SK-N-DZ (cell line): ENCODE results near the gene MINDY2.
"Not testable (repeated sequence)": the region's sequence is repeated elsewhere in the genome, so short reads cannot be mapped to it uniquely, and the experiment has no call there.

ENCODE experiments used
- DNase-seq: peaks from one replicate; pipeline ENCODE4 v3.0.0-alpha.2; 2015; ENCODE audit warnings: low spot score

MINDY2 gene

DNA sequence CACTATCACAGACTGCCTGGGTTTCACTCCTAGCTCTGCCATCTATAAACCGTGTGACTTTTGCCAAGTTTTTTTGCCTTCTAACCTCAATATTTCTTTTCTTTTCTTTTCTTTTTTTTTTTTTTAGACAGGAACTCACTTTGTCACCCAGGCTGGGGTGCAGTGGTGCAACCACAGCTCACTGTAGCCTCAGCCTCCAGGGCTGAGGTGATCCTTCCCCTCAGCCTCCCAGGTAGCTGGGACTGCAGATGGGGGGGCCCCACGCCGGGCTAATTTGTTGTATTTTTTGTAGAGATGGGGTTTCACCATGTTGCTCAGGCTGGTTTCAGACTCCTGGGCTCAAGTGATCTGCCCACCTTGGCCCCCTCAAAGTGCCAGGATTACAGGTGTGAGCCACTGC, 18.4 kb upstream of the MINDY2 start:
- no peak for DNase-seq

DNA sequence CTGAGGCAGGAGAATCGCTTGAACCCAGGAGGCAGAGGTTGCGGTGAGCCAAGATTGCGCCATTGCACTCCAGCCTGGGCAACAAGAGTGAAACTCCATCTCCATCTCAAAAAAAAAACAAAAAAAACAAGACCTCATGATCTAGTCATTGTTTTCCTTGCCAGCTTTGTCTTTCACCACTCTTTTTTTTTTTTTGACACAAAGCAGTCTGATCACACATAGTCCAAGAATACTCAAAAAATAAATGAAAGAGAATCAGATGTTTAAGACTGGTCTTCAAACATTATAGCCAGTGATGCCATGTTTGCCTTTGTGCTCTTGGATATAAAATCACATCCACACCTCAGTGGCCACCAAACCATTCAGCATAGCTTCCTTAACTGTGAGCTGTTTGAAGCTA, 15.8 kb upstream of the MINDY2 start:
- no peak for DNase-seq

DNA sequence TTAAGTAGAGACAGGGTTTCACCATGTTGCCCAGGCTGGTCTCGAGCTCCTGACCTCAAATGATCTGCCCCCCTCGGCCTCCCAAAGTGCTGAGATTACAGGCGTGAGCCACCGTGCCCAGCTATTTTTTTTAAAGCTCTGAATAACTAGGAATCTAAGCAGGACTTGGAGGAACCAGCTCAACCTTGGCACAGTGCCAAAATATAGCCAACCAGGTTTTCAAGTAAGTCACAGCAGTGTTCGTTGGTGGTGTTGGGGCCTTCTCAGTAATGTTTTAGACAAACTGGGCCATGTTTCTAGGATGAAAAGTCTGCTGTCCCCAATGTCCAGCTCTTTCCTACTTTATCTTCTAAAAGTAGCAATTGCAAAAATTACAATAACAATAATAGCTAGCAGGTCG, 15.1 kb upstream of the MINDY2 start:
- DNase-seq = peak; percentile 22

DNA sequence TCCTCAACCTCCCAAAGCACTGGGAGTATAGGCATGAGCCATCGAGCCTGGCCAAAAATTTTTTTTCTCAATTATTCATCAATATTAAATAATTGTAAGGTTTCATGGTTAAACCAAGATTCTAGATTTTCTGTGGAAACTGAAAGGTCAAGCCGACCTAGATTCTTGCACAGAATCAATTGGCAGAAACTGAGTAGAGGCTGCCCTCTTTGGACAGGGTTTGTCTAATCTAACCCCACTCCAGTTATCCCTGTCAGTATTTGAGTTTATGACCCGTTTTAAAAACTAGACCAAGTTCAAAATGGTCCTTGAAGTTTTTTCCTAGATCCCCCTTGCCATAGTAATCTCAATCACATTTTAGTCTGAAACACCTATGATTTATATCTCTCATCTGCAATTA, 13.0 kb upstream of the MINDY2 start:
- no peak for DNase-seq

DNA sequence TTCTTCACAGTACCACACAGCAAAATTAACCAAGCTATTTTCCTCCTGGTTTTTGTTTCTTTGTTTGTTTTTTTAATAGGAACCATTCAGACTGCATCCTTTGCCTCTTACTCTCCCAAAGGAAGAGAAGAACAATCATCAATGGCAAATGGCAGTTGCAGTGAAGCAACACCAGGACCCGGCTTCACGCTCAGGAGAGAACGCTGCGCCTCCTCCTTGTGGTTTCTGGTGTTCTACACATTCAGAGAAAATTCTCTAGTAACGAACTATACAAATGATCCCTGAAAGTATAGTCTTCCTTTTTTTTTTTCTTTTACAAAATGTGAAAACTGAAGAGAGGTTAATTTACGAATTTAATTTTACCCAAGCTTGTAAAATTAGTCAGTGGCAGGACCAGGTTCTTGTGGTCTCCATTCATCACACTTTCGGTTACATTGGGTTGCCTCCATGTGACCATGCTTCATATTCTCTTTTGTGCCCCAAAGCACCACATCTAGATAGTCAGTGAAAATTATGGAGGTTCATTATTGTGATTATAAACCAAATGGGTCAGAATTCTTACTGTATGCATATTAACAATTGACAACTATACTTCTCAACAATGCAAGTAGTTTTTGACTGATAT, 10.6 kb upstream of the MINDY2 start:
- DNase-seq = no peak

DNA sequence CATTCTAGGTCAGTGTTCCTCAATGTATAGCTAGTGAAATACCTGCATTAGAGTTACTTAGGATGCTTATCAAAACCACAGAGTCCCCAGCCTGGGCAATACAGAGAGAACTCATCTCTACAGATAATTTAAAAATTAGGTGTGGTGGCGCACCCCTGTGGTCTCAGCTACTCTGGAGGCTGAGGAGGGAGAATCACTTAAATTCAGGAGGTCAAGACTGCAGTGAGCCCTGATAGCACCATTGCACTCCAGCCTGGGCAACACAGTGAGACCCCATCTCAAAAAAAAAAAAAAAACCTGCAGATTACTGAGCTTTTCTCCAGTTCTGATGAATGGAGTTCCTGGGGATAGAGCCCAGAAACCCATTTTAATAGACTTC, 10.1 kb upstream of the MINDY2 start:
- DNase-seq = no peak

DNA sequence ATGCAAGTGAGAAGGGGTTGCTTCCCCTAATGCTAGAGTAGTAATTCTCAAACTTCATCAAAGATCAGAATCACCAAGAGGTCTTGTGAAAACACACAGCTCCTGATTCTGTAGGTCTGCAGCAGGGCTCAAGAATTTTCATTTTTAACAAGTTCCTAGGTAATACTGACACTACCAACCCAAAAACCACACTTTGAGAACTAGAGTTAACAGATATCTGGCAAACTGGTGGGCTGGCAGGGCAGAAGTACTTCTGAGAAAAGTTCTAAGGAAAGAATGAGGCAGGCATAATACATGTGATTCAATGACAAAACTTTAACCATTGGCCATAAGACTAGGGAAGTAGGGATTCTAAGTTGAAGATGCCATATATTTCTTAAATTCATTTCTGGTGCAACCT, 8.8 kb upstream of the MINDY2 start:
- no peak for DNase-seq

DNA sequence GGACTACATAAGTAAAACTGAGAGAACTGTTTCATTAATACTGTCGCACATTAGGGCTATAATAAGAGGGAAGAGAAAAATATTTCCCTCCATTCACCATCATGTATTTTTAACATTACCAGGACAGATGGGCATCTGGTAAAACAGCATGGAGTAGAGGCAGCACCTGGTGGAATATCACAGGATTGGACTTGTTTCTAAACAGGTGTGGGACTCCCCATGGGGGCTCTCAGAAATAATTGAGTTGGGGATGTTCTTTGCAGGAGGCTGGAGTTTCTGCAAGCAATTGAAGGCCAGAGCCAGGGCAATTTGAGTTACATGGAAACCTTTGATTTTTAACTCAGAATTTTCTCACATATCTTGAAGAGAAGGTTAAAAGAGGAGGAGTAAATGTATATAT, 8.4 kb upstream of the MINDY2 start:
- no peak for DNase-seq

DNA sequence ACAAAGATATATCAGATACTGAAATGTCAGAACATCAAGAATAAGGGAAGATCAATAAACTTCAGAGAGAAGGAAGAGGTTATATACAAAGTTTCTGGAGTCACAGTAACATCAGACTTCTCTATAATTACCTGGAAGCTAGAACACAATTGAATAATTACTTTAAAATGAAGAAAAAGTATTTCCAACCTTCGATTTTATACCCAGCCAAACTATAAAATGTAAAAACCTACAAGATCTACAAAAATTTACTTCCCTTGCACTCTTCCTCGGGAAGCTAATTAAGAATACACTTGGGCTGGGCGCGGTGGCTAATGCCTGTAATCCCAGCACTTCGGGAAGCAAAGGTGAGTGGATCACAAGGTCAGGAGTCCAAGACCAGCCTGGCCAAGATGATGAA, 6.6 kb upstream of the MINDY2 start:
- DNase-seq = no peak

DNA sequence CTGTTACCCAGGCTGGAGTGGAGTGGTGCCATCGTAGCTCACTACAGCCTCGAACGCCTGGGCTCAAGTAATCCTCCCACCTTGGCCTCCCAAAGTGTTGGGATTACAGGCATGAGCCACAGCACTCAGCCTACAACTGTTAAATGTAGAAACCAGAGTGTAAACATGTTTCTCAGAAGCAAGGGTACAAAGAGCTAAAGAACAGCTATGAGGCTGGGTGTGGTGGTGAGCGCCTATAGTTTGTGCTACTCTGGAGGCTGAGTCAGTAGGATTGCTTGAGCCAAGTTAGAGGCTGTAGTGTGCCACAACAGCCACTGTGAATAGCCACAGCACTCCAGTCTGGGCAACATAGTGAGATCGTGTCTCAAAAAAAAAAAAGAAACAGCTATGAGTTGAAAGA, 4.8 kb upstream of the MINDY2 start:
- no peak for DNase-seq

DNA sequence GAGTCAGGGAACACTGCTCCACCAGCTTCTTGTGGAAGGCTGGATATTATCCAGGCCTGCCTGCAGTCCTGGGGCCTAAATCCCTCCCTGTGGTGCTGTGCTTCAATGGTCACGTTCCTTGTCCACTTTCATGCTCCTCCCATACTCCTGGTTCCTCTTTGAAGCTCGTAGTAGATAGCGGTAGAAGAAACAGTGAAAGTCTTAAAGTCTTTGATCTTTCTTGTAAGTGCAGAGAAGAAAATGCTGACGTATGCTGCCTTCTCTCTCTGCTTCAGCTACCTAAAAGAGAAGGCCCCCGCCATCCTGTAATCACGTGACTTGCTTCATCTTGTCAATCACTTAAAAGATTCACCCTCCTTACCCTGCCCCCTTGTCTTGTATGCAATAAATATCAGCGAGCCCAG, 2.5 kb upstream of the MINDY2 start:
- not testable (repeated sequence) for DNase-seq

DNA sequence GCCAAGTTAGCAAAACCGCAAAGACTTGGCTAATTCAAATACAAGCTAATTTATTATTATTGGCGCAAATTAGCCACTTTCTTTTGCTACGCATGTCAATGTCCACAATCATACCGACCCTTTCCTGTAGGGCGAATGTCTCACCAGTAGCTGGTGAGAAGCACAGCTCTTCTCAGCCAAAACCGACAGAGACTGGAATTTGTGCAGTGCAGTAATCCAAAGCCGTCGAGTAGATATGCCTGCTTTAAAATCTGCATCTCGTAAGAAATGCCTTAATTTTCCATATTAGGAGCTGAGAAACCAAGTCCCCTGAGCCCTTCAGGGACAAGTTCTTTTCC, 614 bp upstream of the MINDY2 start:
- no peak for DNase-seq

DNA sequence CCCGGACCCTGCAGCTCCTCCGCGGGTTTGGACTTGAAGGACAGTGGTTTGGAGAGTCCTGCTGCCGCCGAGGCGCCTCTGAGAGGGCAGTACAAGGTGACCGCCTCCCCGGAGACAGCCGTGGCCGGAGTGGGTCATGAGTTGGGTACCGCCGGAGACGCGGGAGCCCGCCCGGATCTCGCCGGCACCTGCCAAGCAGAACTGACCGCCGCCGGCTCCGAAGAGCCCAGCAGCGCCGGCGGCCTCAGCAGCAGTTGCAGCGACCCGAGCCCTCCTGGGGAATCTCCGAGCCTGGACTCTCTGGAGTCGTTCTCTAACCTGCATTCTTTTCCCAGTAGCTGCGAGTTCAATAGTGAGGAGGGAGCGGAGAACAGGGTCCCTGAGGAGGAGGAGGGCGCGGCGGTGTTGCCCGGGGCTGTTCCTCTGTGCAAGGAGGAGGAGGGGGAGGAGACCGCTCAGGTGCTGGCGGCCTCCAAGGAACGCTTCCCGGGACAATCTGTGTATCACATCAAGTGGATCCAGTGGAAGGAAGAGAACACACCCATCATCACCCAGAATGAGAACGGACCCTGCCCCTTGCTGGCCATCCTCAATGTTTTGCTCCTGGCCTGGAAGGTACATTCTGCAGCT, 634 bp downstream of the MINDY2 start:
- DNase-seq = peak; percentile 53

DNA sequence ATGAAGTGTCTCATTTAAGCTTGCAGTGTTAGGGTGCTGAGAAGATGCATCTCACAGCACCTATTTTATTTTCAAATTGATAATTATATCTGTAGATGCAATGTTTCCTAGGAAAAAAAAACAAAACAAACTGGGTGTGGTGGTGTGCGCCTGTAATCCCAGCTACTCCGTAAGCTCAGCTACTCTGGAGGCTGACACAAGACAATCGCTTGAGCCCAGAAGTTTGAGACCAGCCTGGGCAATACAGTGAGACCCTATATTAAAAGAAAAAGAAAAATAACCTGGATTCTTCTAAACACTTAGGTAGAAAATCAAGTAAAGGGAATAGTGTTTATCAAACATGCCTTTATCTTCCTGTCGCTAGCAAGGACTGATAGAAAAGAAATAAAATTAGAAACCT, 1.9 kb downstream of the MINDY2 start:
- no peak for DNase-seq

DNA sequence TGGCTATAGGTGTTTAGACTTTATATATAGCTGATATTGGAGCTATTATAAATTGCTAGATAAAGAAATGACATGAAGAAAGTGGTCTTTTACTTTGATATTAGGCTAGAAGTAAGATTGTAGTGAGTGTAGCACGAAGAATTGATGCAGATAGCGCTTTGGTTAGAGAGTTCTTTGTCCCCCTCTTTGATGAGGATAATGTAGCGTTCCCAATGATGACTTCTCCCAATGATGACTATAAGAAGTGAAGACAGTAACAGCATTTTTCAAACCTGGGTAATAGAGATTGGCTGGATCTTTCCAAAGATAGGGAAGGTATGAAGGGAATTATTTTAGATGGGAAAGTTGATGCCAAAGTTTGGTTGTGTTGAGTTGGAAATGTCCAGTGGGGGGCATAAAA, 4.3 kb downstream of the MINDY2 start:
- DNase-seq = no peak

DNA sequence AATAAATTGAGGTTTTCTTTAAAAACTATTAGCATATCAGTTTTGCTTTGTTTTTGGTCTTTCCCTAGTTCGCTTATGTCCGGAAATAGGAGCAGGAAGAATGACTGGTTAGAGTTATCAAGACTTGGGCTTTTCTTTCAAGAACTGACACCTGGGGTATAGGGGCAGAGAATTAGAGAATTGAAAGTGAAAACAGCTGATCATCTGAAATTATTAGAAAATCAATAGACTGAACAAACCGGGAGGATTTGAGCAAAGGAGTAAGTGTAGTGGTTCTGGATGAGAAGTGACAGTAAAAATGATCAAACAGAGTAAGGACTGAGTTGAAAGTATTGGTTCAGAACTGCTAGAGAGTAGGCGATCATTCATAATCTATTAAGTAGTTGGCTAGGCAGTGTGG, 6.0 kb downstream of the MINDY2 start:
- no peak for DNase-seq

DNA sequence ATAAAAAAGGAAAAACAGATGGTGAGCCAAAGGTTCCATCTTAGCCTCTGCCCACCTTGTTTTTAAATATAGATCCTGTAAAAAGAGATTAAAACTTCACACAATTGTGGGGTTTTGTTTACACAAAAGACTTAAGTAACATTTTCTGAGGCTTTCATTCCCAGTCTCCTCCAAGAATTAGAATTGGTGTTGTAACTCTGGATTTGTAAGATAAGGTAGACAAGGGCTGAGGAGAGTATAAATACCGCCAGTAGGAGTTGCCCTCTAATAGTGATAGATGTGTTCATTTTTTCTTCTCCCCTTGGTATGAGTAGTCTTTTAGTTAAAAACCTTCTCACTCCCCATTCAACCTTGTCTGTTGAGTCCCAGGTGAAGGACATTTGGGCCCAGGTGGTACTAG, 8.5 kb downstream of the MINDY2 start:
- no peak for DNase-seq

DNA sequence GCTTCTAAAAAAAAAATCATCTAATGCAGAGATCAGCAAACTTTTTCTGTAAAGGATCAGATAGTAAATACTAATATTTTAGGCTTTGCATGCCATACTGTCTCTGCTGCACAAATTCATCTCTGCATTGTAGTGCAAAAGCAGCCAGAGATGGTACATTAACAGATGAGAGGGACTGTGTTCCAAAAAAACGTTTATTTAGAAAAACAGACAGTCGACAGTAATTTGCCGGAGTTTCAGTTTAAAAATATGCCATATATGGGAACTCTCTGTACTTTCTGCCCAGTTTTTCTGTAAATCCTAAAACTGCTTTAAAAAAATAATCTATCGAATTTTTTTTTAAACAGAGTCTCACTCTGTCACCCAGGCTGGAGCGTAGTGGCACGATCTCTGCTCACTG, 14.3 kb downstream of the MINDY2 start:
- no peak for DNase-seq

DNA sequence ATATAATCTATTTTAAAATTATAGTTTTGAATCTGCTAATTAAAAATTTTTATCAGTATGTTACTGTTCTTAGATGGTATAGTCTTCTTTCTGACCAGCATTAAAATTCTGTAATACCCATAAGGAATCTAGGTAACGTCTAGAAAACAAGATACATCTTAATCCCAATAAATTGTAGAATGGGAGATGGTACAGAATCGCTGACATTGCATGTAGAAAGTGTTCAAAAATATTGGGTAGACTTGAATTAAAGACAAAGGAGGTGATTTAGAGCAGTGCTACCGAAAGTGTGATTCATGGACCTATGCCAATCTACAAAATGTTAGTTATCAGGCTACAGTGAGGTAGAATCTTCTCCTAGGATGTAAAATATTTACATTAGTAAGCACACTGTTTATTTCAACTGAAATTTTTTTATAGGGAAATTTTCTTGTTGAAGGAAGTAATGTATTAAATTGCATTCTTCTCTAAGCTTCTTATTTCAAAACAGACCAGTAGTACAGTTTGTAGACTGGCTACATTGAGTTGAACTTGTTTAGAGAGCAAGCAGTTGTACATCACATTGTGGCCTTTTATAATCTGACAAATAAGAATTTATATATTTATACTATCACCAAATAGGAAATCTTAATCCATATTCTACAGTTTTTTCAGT, 17.1 kb downstream of the MINDY2 start:
- DNase-seq = no peak

DNA sequence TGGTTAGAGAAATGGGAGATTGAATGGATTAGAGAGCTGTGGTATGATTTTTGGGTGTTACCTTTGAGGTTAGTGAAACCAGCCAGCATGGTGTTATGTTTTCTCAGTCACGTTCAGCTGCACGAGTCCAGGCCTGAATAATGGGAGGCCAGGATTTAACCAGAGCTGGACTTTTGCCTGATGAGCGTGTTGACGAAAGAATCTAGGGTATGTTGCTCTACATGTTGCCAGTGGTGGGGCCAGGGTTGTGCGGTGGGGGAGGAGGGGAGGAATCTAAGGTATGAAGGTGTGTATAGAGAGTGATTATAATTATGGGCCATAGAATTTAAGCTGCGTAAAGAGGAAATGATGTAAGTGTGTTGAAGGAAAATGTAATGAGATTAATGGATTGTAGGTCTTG, 22.8 kb downstream of the MINDY2 start:
- no peak for DNase-seq

DNA sequence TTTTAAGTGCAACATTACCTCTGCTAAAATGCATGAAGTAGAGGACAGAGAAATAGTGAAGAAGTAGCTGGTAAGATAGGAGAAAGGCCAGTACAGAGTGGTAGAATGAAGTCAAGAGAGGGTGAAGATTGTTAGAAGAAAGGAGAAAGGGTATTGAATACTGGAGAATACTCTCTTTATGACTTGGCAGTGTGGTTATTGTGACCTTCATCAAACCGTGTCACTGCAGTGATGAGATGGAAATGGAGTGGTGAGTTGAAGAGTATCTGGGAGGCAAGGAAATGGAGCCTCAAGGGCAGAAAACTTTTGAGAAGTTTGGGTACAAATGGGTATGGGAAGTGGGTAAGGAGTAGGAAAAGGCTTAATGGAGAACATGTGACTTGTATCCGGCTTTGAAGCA, 24.7 kb downstream of the MINDY2 start:
- no peak for DNase-seq

DNA sequence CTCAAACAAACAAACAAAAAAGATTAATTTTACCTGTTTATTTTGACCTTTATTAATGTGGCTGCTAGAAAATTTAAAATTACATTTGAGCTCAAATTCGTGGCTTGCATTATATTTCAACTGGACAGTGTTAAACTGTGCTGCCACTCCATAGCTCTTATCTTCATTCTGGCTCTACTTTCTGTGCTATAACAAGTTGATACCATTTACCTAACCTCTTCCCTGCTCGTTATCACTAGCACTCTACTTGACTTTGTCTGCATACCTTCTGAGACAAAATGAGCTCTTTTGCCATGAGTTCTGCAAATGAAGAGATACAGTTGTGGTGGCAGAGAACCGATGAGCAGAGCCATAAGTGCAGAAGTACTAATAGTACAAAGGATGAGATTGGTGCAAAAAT, 26.4 kb downstream of the MINDY2 start:
- DNase-seq = no peak

DNA sequence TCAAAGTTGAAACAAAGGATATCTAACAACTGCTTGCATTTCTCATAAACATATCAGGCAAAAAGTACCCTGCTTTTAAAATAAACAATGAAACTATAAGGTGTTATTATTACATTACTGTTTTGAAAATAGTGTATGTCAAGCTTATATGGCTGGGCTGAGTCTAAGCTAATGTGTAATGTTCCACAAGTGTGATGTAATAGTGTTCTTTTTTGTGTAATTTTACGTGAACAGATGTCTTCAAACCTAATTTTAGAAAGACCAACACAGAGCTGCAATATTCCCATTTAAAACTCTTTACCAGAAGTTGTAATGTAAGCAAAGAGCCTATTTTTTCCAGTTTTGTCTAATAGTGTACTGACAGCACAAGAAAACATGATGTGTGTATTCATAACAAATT, 34.0 kb downstream of the MINDY2 start:
- no peak for DNase-seq

DNA sequence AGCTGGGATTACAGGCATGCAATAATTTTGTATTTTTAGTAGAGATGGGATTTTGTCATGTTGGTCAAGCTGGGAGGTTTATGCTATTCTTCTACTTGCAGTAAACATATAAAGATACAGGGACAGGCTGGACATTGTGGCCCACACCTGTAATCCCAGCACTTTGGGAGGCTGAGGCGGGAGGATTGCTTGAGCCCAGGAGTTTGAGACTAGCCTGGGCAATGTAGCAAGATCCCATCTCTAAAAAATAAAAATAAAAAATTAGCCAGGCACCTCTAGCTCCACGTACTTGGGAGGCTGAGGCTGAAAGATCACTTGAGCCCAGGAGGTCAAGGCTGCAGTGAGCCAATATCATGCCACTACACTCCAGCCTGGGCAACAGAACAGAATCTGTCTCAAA, 52.2 kb downstream of the MINDY2 start:
- DNase-seq = not testable (repeated sequence)
